NCI-H460 (cell line): ENCODE results near the gene ATG4B. TPM values are rescaled to one million over a fixed set of nuclear protein-coding genes. Genes with fewer than 3 reads are reported as not detected.

Experiments
- DNase-seq: peaks from one replicate; pipeline ENCODE4 v3.0.0-alpha.2; 2016; ENCODE audit warnings: low read depth; ENCODE audit errors: extremely low read depth
- total RNA-seq: library from RNA; depleted of rRNA; stranded (reverse); fragments of >200 nt; shearing (Covaris generic); gene quantifications from 2 replicates; pipeline ENCODE4 v1.2.3, GENCODE V29; 2014

ATG4B gene
- total RNA-seq, 1 experiment from 2014 or later: 51.2 TPM

- no peak for DNase-seq
Measured at GRCh38 chr2:241612156-241613016, 25.1 kb upstream of the ATG4B start.

DNA sequence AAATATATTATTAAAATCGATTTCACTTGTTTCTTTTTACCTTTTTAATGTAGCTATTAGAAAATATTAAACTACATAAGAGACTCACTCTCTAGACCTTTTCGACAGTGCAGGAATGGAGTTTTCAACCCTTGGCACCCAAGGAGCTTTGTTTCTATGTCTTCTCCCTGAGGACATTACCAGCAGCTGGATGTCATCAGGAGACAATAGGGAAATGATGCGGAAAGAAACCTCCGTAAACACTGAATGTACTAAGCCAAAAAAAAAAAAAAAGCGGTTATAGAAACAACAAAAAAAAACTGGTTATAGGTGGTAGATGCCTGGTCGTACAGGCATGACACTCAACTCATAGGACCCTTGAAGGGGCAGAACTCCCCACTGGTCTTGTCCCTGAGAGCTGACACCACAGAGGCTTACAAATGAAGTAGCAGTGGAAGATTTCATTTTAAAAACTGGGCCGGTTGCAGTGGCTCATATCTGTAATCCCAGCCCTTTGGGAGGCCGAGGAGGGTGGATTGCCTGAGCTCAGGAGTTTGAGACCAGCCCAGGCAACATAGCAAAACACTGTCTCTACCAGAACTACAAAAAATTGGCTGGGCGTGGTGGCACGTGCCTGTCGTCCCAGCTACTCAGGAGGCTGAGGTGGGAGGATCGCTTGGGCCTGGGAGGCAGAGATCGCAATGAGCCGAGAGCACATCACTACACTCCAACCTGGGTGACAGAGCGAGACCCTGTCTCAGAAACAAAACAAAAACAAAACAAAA is 24.3 kb upstream of the ATG4B start:
- no peak for DNase-seq

- DNase-seq: no peak
Measured at GRCh38 chr2:241615041-241615440, 22.5 kb upstream of the ATG4B start.

DNA sequence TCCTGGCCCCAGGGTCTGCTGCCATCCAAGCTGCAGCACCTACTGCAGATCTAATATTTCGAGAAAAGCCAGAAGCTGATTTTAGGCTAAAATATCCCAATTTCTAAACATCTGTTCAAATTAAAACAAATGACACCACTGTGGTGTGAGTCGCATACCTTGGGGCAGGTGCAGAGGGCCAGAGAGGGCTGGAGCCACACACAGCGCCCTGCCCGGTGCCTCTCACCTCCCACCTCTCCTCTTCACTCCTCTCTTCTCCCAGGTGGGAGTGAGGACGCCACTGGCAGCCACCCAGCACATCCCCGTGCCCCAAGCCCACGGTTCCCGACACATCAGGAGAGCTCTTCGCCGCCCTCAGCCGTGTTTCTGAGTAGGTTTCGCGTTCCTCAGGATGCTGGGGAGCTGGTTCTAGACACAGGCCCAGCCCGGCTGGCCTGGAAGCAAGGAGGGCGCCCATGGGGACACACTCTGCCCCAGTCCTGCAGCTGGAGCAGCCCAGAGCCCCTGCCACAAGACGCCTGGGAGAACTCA is 21.9 kb upstream of the ATG4B start:
- DNase-seq: no peak

- no peak for DNase-seq
Measured at GRCh38 chr2:241616168-241617125, 21.0 kb upstream of the ATG4B start.

DNA sequence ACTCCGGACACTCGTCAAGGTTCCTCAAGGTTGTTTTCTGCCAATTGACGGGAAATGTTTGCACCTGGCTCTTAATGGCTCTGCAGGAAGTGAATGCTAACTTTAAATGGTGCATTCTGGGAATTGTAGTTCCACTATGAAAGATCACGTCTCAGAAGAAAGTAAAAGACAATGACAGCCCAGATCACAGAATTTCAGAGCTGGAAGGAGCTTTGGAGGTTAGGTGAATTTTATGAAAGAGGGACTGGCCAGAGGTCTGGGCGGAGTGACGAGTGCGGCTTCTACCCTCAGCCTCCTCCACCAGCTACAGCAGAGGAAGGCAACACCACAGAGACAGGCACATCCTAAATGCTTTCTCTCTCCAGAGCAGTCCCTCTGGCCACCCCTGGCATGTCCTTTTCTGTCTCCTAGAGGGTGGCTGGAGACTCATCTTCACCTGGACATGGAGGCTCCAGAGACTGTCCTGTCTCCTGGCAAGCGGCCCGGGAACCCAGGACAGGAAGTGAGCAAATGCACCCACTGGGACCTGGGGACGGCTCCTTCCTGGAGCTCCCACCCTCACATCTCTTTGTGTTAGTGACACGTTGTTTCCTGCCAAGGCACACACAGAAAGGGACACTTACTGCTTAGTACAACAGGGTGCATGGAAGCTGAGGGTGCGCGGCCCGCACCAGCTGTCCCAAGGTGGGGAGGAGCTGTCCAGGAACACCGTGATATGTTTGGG is 19.9 kb upstream of the ATG4B start:
- no peak for DNase-seq

- DNase-seq: no peak
Measured at GRCh38 chr2:241618296-241618805, 19.1 kb upstream of the ATG4B start.

- no peak for DNase-seq
Measured at GRCh38 chr2:241618829-241619228, 18.7 kb upstream of the ATG4B start.

DNA sequence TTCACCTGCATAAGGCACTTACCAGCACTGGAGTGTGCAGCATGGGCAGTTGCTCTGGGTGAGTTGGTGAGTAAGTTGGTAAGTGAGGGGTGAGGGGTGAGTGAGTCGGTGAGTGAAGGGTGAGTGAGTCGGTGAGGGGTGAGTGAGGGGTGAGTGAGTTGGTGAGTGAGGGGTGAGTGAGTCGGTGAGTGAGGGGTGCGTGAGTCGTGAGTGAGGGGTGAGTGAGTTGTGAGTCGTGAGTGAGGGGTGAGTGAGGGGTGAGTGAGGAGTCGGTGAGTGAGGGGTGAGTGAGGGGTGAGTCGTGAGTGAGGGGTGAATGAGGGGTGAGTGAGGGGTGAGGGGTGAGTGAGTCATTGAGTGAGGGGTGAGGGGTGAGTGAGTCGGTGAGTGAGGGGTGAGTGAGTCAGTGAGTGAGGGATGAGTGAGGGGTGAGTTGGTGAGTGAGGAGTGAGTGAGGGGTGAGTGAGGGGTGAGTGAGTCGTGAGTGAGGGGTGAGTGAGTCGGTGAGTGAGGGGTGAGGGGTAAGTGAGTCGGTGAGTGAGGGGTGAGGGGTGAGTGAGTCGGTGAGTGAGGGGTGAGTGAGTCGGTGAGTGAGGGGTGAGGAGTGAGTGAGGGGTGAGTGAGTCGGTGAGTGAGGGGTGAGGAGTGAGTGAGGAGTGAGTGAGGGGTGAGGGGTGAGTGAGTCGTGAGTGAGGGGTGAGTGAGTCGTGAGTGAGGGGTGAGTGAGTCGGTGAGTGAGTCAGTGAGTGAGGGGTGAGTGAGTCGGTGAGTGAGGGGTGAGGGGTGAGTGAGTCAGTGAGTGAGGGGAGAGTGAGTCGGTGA is 17.7 kb upstream of the ATG4B start:
- DNase-seq: no peak

- no peak for DNase-seq
Measured at GRCh38 chr2:241620419-241620769, 17.1 kb upstream of the ATG4B start.

DNA sequence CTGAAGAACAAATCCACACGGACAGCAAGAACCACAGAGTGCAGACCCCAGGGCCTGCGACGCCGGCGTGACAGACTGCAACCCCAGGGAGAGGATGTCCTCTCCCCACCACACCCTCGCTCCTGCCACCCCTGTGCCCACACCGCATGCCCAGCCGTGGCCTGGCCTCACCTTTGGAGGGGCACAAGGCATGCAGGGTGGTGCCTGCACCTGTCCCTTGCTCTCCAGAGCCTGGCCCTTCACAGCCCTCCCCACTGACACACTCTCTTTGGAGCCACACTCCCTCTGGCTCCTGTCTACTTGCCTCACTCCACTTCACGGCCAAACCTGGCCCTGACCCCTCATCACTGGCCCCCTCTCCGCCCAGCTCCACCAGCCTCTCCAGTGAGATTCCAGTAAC is 9.8 kb upstream of the ATG4B start:
- DNase-seq: no peak

- DNase-seq: no peak
Measured at GRCh38 chr2:241629762-241630435, 7.6 kb upstream of the ATG4B start.

DNA sequence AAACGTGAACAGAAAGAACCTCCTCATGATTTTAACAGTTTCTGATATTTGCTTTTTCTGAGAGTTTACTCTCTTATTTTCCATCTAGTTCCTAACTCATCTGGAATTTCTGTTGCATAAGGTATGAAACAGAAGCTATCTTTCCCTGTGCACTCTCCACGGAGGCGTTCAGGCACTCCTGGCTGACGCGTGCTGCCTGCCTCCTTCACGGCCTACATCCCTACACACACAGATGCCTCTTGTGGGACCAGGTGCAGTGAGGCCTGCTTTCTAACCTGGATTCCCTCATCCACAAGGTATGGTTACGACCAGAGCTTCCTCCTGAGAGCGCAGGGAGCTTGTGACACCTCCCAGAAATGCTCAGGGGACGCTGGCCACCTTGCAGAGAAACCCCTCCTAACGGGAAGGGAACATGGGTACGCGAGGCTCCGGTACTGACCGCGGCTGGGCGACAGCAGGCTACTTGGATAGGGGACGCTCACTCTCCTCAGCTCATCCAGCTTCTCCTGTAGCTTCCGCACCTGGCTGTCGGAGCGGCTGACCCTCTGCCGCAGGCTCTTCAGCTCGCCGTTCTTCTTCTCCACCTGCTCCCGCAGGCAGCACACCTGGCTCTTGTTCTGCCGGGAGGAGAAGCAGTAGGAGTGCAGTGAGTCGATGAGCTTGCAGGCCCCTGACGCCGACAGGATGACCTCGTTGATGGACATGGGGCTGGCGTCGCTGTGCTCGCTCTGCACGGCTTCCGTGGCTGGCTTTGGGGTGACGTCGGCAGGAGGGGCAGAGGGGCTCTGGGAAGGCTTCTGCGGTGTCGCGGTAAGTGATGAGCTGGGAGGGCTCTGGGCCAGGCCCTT is 4.8 kb upstream of the ATG4B start:
- no peak for DNase-seq

DNA sequence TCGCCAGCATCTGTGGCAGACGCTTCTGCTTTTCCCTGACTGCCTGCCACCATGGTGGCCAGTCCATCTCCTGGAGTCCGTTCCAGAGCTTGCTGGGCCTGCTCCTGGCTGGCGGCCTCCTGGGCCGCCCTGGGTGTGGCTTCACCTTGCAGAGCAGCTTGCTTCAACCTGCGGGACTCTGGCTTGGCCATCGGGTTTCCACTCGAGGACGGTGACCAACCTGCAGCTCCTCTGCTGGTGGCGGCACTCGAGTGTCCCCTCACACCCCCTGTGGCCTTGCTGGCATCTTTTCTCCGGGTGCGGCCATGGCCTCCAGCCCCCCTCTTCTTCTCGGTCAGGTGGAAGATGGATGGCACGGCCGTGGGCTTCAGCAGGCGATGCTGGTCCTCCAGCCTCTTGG is 3.9 kb upstream of the ATG4B start:
- DNase-seq: no peak

GRCh38 chr2:241635756-241636155 is 1.7 kb upstream of the ATG4B start:
- DNase-seq: no peak

DNA sequence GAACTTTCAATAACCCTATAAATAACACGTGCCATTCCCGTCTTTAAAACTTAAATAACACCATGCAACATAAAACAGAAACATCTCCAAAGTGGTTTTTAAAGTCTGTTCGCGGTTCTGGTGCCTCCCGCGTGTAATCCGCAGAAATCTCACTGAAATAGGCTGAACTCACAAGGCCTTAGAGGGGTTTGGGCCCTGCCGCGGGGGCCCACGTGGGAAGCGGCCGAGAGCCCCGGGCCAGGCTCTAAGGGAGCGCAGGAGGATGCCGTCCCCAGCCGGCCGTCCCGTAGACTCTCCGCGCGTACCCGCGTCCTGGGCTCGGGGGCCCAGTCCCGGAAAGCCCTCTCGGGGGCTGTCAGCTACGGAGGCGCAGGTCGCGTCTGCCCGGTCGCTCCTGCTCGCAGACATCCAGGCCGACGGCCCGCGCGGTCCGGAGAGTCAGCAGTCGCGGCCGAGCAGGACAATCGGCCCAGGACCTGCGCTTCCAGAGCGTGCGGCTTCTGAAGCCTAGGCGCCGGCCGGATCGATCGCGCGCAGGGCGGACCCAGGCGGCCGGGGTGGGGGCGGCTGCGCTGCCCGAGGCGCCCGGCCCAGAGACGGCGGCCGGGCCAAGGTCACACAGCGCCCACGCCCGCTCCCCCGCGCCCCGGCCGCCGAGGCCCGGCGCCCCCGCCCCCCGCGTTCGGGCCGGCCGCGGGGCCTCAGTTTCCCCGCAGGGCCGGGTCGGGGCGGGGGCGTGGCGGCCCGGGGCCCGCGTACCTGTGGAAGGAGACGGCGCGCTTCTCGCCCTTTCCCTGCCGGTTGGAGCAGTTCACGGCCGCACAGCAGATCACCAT is 1.1 kb upstream of the ATG4B start:
- no peak for DNase-seq
